Measurements from ENCODE around the gene IGF2BP3. TPM values are rescaled to one million over a fixed set of nuclear protein-coding genes. Genes with fewer than 3 reads are reported as not detected.

IGF2BP3 gene
- total and polyA plus RNA-seq, 10 donors, result 0.17 to 6.8 (median 1.6) TPM

- Histone ChIP-seq H3K36me3 (no peaks in the 10 kb centered on the region), H3K9me3 (no peaks in the 10 kb centered on the region), H3K4me1 (peaks cover 4 to 24% (median 13%) of the 10 kb centered on the region in 6 donors), H3K27me3 (replicated peaks in 1 of 7) (no peaks in the 10 kb centered on the region), H3K27ac (no peak overlapping the region), H3K4me3 (no peak overlapping the region)
- intact Hi-C loops (cut with DNase I; ENCODE audit: low total_unique reads), result no loop called here
- TF ChIP-seq POLR2A (IDR thresholded peaks at IDR 0.05), result no peak
- no peak for TF ChIP-seq POLR2AphosphoS5 (IDR thresholded peaks at IDR 0.05)
- no peak for DNase-seq
These were observed 174.9 kb downstream of the IGF2BP3 start for GRCh38 chr7:23295401-23295697.

- peaks cover 0 to 18% (median 7%) of the 10 kb centered on the region in 6 donors for H3K4me1 ChIP-seq
- no peaks in the 10 kb centered on the region for H3K36me3 ChIP-seq
- DNase-seq, result no peak
- H3K9me3 ChIP-seq, result no peaks in the 10 kb centered on the region
- no peak overlapping the region for H3K4me3 ChIP-seq
- no peaks in the 10 kb centered on the region for H3K27me3 ChIP-seq (replicated peaks in 1 of 7)
- H3K27ac ChIP-seq, result no peak overlapping the region
- 74 to 92% (median 80%) methylated on average over 6 of the region's 6 CpGs for WGBS, 5 donors
- intact Hi-C loops (cut with DNase I; ENCODE audit: low total_unique reads), result no loop called here
- TF ChIP-seq CTCF (IDR thresholded peaks at IDR 0.05 in 8 of 11, conservative IDR thresholded peaks at IDR 0.05 in 3 of 11) (no peak), POLR2A (IDR thresholded peaks at IDR 0.05) (no peak), POLR2AphosphoS5 (IDR thresholded peaks at IDR 0.05) (no peak)
These were observed 175.5 kb downstream of the IGF2BP3 start for GRCh38 chr7:23294549-23295400.

GRCh38 chr7:23293500-23294073 lies 176.7 kb downstream of the IGF2BP3 start:
- H3K27me3 ChIP-seq (replicated peaks in 1 of 7), result no peaks in the 10 kb centered on the region
- no peaks in the 10 kb centered on the region for H3K9me3 ChIP-seq
- H3K4me3 ChIP-seq, result no peak overlapping the region
- peaks cover 0 to 9% (median 3%) of the 10 kb centered on the region in 6 donors for H3K4me1 ChIP-seq
- no peaks in the 10 kb centered on the region for H3K36me3 ChIP-seq
- WGBS, 5 donors, result 88 to 91% (median 91%) methylated on average over 12 of the region's 12 CpGs
- no peak for DNase-seq
- intact Hi-C loops (cut with DNase I; ENCODE audit: low total_unique reads), result no loop called here
- TF ChIP-seq CTCF (IDR thresholded peaks at IDR 0.05 in 8 of 11, conservative IDR thresholded peaks at IDR 0.05 in 3 of 11) (no peak), POLR2A (IDR thresholded peaks at IDR 0.05) (no peak), POLR2AphosphoS5 (IDR thresholded peaks at IDR 0.05) (no peak)
- no peak overlapping the region for H3K27ac ChIP-seq

- H3K4me3 ChIP-seq, result no peak overlapping the region
- no peak overlapping the region for H3K27ac ChIP-seq
- intact Hi-C loops (cut with DNase I; ENCODE audit: low total_unique reads), result no loop called here
- H3K27me3 ChIP-seq (replicated peaks in 1 of 7), result no peaks in the 10 kb centered on the region
- no peak for DNase-seq
- no peaks in the 10 kb centered on the region for H3K36me3 ChIP-seq
- TF ChIP-seq CTCF (IDR thresholded peaks at IDR 0.05 in 8 of 11, conservative IDR thresholded peaks at IDR 0.05 in 3 of 11) (no peak), POLR2AphosphoS5 (IDR thresholded peaks at IDR 0.05) (no peak)
- peaks cover 0 to 2% (median 0%) of the 10 kb centered on the region in 6 donors for H3K4me1 ChIP-seq
- H3K9me3 ChIP-seq, result no peaks in the 10 kb centered on the region
- 81 to 97% (median 92%) methylated on average over 4 of the region's 4 CpGs for WGBS, 5 donors
These were observed 177.7 kb downstream of the IGF2BP3 start for GRCh38 chr7:23292623-23293022.

All from spleen (tissue), 11 donors.